Skeletal muscle cell (primary cell): ENCODE data around the gene BLACAT1.
"Not testable (repeated sequence)": the region's sequence is repeated elsewhere in the genome, so short reads cannot be mapped to it uniquely, and the experiment has no call there.

Experiments used
- DNase-seq: peaks from one replicate; pipeline ENCODE4 v3.0.0-alpha.2; 2010; ENCODE audit warnings: low read depth
- H3K4me3 ChIP-seq: 2 replicates; pipeline ENCODE4 v1.5.1; 2011; ENCODE audit warnings: low read depth, mild to moderate bottlenecking, control low read depth, low read length, moderate library complexity

Gene BLACAT1

DNA sequence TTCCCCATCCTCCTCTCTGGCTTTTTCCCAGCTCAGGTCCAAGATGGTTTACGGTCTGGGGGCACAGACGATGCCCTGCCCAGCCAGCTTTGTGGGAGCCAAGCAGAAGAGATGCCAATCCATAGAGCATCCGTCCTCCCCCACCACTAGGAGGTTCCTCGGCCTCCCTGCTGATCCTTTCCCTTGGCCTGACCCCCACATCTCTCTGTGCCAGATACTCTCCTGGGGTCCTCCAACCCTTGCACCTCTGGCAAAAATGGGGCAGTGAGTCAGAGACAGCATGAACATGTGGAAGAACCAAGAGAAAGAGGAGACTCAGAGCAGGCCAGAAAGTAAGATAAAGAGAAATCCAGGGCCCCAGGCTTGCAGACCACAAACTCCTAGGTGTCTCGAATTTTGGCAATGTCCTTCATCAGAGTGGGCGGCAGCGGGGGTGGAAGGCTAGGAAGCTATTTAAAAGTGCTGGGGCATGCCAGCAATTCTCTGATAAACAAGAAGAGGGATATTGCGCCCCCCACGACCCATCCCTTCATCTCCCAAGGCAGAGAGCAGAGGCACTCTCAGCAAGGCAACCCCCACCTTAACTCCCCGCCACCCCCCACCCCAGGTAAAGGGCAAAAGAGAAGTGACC, 11.4 kb downstream of the BLACAT1 start:
- H3K4me3 ChIP-seq, result no peak overlapping the region
- DNase-seq, result no peak

DNA sequence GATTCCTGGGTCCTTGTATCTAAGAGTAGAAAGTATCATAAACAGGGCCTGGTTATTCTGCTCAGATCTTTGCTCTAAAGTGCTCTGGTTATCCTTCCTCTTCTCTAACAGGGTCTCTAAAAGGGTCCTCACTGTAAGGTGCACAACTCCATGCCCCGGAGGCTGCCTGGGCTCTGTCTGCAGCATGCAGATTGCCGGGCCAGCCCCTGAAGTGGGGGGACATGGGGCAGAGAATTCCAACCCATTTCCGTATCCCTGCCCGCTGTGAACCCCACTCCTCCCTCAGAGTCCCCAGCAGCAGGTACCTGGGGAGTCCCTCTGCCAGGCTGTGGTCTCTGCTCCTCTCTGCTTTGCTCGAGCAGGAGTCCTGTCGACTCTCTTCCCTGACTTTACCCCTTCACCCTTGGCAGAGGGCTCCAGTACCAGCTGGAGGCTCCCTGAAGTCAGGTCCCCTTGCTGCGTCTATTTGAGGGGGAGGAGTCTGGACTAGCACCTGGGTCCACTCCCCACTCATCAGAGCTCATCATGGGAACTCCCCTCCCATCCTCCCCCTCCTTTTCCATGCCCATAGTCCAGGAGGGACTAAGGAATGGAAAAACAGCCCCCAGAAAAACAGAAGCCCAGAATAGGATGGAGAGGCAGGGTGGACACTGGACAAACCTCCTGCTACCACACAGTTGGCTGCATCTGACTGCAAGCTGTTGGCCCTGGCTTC, 12.1 kb downstream of the BLACAT1 start:
- no peak for DNase-seq
- no peak overlapping the region for H3K4me3 ChIP-seq

DNA sequence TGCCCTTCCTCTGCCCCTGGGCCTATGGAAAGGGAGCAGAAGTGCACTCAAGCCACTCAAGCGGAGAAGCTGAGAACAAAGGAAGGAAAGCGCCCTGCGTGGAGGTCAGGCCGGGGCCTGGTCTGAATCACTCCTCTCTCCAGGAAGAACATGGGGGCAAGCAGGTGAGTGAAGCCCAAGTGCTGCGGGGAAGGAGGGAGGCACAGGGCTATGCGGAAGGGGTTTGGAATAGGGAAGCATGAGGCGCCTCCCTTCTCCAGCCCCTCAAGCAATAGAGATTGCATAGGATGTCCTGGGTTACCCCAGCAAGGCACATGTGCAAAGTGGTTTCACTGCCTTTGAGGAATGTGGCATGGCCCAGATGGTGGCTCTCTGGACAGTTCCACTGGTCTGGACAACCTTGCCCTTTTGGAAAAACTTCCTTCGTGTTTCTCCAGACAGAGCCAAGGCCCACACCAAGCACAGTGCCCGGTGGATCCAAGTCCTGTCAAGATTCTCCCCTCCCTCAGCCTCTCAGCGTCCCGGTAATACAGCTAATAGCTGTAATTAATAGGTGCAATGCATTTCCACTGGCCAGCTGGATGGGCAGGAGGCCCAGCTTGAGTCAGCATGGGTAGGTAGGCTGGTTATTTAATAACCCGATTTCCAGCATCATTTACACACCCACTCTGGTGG, 13.7 kb downstream of the BLACAT1 start:
- H3K4me3 ChIP-seq, result no peak overlapping the region
- DNase-seq, result no peak

DNA sequence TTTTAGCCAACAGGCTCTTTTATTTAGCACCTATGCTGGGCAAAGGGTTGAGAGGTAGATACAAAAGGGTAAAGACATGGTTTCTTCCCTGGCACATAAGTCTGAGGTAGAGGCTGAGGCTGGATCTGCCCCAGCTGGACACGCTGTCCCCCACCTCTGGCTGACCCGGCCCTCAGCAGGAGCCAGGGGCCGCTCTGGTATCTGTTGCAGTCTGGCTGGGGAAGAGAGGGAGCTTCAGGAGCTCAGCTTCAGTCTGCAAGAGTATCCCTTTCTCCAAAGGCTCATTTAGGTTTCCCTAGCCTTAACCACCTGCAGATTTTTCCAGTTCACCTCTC, 14.2 kb downstream of the BLACAT1 start:
- H3K4me3 ChIP-seq, result no peak overlapping the region
- no peak for DNase-seq

DNA sequence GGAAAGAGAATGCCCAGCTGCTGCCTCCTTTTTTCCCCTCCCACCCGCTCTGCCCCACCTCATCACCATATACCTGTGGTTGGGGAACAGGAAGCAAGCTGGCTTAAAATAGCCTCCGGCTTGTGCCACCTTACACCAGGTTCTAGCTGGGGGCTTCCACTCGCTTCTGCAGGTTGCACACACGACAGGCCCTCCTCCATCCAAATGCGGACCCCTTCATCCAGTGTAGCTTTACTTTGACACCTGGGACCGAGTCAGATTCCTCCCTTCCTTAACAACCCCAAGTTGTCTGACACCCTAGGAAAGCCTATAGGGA, 14.6 kb downstream of the BLACAT1 start:
- DNase-seq, result no peak
- no peak overlapping the region for H3K4me3 ChIP-seq

DNA sequence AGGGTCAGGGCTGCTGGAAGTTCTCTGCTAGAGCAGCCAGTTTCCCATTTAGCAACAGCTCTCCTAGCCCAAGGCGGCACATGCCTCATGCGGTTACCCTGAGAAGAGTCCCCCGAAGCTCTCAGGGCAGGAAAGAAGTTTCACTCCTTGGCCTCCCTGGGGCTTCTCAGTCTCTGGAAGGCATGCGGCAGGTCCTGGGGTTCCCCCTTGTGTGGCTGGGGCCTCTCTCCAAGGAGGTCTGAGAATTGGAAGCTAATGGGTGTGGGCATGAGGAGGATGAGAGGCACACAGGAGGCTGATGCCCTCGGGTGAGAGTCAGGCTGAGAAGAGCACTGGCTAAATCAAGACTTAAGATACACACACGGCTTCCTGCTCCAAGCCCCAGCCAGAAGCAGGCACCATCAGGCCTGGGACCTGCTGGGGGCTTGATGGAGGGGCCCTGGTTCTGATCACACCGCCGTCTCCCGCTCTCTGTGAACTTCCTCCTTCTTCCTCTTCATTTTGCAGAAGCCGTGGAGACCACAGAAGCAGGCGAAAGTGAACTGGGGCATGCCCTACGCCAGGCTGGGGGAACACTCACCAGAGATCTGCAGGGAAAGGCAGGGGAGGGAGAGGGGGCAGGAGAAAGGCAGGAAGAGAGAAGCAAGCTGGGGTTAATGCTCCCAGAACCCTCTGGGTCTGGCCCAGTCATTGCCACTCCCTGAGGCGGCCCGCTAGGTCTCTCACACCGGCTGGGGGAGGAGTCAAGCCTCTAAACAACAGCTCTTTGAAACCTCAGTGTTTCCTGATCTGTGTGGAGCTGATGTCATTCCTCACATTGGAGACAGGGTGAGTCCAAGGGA, 15.1 kb downstream of the BLACAT1 start:
- H3K4me3 ChIP-seq, result no peak overlapping the region
- DNase-seq, result no peak

DNA sequence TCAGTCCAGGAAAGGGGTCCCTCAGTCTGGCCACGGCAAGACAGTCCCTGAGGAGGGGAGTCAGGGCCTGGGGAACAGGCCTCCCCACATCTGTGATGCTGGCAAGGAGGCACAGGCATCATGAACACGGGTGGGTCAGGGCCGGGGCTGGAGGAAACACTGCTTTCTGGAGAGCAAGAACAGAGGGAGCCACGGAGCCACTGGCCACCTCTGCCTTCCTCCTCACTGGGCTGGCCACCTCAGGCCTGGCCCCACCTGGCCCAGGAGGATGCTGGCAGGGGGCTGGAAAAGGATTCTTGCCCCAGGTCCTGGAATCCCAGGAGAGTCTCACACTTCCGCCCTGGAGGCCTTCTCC, 15.7 kb downstream of the BLACAT1 start:
- no peak overlapping the region for H3K4me3 ChIP-seq
- DNase-seq, result no peak

DNA sequence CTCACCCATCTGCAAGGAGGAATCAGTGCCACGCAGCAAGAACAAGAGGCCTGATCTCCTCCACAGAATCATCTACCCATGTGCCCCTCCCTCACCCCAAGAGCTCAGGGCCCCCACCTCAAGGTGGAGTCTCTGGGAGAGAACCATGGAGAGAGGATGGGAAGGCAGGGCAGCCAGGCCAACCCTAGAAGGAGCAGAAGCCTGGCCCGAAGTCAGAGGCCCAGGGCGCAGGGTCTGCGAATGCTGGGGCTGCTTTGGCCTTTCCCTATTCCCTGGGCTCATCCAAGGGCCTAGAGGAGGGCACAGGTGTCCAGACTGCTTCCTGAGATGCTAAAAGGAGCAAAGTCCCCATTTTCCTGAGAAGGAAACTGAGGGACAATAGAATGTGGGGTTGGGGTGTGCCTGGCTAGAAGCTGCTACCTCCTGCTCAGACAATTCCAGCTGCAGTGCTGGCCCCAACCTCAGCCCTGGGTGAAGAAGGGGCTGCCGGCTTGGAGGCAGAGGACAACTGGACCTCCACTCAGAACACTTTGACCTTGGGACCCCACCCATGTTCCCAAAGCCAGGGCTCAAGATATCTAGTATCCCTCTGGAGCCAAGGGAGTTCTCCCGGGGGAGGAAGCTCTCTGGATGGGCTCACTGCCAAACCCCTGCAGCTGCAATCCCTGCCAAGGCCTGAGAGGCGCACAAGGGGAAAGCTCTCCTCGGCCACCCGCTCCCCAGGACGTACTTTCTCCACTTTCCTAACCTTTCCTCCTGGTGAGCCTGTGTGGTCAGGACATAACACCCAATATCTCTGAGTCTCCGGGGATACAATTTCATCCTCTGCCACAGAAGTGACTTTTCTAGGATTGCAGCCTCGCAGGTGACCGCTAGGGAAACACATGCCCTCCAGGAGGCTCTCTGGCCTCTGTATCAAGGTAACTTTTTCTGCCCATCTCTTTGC, 17.4 kb downstream of the BLACAT1 start:
- no peak overlapping the region for H3K4me3 ChIP-seq
- DNase-seq, result peak; percentile 22

DNA sequence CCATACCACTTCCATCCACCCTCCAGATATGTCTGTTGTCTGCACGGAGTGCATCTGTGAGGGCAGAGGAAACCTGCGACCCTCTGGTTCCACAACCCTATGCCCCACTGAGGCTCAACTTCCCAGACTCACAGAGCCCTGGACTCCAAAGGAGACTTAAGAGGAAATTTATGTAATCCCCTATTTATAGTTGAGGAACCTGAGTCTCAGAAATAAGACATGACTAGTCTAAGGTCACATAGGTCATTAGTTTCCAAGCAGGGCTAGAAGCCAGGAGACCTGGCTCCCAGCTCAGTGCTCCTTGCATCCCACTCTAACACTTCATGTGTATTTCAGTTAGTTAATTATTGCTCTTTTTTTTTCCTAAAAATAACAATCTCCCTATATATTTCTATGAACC, 18.3 kb downstream of the BLACAT1 start:
- no peak overlapping the region for H3K4me3 ChIP-seq
- DNase-seq, result no peak

DNA sequence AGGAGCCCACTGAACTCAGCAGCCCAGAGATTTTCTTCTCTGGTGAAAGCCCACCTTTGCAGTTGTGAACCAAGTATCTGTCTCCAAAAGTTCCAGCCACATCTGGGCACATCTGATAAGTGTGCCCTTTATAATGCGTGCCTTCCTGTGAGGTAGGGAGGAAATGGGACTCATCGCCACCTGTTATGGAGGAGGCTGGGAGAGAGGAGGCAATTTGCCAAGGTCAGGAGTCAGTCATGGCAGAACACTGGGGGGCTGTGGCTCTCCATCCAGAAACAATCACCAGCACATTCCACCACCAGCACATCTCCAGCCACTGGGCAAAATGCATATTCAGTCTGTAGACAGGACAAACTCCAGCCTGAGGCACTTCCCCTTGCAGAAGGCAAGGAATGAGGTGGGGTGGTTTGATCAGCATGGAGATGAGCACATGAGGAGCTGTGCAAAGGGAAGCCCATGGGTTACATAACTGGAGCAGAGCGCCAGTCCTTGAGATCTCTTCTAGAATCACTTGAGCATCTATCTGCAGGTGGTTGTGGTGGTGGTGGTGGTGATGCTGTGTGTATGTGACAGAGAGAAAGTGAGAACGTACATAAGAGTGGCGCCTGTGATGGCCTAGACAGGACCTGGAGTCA, 19.0 kb downstream of the BLACAT1 start:
- H3K4me3 ChIP-seq, result no peak overlapping the region
- DNase-seq, result no peak

DNA sequence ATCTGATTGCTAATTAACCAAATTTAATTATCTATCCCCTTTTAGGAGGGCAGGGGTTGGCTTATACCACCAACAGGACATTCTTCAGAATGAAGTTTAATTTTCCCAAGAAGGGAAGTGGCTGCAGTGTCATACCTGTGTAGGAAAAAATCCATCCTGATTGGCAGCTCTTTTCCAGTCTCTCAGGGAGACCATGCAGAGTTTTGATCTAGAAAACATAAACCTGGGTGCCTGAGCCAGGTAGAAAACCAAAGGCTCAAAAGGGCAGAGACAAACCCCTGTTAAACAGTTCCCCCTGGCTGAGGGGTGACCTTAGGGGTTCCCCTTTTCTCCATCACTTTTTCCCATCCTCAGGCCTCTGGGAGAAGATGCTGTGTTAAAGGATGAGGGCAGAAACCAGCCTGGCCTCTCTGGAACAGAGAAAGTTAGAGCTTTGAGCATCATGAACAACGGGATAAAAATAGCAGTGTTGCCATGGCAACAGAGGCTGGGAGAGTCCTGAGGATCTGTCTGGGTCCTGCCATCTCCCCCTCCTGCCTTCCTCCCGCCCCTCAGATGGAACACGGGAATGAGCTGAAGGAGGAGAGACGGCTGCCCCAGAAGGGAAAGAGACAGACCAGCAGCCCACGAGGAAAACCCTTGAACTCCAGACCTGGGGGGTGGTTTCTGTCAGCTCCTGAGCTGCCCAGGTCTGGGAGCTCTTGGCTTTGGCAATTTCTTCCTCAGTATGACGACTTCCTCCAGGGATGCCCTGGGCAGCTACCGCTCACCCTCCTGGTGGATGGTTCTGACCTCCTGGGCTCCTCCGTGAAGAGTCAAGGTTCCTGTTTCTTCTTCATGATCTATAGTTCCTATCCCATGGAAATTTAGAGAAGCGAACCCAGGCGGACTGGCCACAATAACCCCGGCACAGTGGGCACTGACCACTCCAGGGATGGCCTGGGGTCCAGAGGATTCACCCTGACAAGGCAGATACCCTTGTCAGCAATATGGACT, 20.0 kb downstream of the BLACAT1 start:
- H3K4me3 ChIP-seq, result no peak overlapping the region
- no peak for DNase-seq

DNA sequence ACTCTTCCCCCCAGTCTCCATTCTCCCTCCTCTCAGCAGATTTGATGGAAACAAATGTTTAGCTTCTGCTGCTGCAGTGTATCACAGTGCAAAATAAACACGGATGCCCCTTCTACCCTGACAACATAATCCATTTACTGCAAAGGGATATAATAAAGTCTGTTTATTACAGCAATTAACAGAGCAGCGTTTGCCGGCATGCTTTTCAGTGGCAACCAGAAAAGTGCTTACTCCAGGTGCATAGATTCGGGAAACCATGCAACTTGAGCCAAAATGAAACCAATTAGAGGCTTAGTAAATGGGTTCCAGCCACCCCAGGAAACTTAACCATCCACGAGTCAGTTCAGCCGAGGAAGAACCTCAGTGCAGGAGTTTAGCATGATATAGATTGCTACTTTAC, 21.1 kb downstream of the BLACAT1 start:
- DNase-seq, result no peak
- H3K4me3 ChIP-seq, result no peak overlapping the region

DNA sequence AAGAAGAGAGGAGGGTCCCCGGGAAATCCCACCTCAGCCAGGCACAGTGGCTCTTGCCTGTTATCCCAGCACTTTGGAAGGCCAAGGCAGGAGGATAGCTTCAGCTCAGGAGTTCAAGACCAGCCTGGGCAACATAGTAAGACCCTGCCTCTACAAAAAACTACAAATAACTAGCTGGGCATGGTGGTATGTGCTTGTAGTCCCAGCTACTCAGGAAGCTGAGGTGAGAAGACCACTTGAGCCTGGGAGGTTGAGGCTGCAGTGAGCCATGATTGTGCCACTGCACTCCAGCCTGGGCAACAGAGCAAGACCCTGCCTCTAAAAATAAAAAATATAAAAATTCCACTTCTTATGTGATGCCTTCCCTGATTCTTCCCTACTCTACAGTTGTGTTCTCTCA, 23.2 kb downstream of the BLACAT1 start:
- not testable (repeated sequence) for DNase-seq, H3K4me3 ChIP-seq

DNA sequence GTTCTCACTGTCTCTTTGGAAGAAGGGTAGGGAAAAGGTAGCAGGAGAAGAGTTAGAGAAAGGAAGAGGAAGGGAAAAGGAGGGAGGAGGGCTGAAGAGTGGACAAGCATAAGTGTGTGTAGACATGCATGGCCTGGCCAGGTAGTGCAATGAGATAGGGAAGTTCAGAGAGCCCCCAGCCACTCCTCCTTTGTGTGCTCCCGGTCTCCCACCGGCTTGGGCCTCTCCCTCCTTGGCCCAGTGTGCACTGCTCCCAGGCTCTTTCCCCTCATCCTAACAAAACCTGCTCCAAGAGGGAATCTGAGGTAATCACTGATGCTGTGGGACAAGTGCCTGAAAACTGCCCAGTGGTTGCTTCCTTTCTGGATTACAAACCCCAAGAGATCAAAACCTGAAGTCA, 23.7 kb downstream of the BLACAT1 start:
- no peak overlapping the region for H3K4me3 ChIP-seq
- no peak for DNase-seq

DNA sequence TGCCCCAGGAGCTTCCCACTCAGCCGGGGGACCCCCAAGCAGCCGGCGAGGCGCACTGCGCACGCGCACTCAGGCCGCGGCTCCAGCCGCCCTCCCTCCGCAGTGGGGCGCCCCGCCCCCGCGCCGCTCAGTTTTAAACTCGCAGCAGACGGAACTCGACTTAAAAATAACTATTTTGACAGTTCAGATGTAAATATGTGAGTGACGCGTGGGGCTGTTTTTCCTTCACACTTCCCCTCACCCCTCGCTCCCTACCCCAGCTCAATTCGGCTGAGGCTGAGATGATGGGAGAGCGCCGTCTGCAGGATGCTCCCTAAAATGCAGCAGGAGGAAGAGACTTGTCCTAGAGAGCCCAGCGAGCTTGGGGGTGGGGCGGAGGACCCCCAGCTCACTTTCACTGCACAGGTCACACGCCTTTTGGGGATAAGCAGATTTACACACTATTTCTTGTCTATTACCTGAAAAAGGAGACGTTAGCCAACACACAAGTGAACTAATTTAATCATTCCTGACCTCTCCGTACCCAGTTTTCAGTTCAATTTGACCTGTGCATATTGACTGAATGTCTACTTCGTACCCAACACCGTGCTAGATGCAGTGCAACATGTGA, 25.0 kb downstream of the BLACAT1 start:
- no peak for DNase-seq

DNA sequence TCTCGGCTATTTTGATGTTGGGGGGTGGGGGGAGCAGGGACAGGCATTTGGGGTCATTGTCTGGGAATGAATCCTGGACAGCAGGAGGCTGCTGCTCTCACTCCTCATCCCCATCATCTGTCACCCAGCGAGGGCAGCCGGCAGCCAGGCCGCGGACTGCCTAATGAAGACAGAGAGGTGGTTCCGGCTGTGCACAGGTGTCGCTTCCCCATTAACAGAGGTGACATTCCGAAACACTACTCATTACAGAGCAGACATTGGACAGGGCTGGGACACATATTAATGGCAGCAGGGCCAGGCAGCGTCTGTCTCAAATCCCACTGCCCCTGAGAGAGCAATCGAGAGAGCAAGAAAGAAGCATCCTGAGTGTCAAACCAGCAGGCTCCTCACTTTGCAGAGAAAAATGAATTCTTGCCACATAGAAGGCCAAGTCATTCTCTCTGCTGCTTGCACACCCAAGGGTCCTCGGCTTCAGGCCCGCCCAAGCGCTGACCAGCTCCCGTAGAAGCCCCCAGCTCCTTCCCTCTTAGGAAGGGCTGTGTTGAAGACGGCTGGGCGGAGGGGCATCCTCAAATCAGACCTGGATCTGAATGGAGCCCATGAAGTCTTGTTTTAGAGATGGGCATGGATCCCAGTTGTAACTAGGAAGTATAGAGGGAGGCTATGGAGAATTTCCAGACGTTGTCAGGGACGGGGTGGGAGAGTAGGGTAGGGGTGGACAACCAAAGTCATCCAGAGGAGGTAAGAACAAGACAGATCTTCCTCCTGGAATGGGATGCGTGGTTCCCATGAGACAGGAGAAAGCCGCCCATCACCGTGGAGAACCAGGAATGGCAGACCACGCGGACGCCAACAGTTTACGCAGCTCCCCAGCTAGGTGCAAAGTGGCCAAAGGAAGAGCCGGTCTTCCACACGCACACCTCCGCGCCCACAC, 25.8 kb downstream of the BLACAT1 start:
- no peak for DNase-seq
- peak overlapping the region; percentile 50 for H3K4me3 ChIP-seq

More for the DNA sequence above, 25.0 kb downstream of the BLACAT1 start:
- peak overlapping the region; percentile 50 for H3K4me3 ChIP-seq
